Epithelial cell of esophagus (primary cell): ENCODE measurements around the gene TSPAN3.

ENCODE experiments used
- DNase-seq: peaks from one replicate; pipeline ENCODE4 v3.0.0; 2010; ENCODE audit warnings: low read depth
- H3K4me3 ChIP-seq: 2 replicates; pipeline ENCODE4 v1.5.1; 2011; ENCODE audit warnings: mild to moderate bottlenecking, low read length, control low read depth
- CTCF ChIP-seq: IDR thresholded peaks from 2 replicates; pipeline ENCODE4 v1.5.1; 2011; ENCODE audit warnings: low read depth, mild to moderate bottlenecking, low read length, control low read depth, inconsistent platforms; ENCODE audit not compliant: insufficient read depth; ENCODE audit errors: missing control alignments

Gene TSPAN3

DNA sequence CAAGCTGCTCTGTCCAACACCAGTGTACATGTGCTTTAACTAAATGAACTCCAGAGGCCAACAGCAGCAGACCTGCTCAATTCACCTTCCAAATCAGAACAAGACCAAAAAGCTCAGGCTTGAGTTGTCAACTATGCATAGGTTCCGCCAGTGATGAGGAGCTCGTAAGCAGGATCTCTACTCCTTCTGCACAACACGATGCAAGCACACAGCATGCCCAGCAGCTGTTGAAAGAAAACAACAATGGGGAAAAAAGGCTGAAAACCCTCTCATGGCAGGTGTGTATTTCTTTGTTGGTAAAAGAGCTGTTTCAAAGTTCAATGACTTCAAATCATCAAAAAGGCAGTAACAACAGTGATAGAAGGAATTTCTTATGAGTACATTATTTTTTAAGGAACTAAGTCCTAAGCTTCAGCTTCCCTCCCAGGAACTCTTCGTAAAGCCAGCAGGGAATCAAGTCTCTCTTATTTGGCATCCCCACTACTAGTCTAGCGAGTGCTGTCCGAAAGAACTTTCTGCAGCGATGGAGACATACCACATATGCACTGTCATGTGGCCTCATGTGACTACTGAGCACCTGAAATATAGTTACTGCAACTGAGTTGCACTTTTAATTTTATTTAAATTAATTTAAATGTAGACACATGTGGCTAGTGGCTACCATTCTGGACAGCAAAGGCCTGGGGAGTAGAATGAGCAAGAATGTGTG lies 24.1 kb downstream of the TSPAN3 start:
- TF ChIP-seq CTCF = no peak
- DNase-seq = no peak
- no peak overlapping the region for H3K4me3 ChIP-seq

DNA sequence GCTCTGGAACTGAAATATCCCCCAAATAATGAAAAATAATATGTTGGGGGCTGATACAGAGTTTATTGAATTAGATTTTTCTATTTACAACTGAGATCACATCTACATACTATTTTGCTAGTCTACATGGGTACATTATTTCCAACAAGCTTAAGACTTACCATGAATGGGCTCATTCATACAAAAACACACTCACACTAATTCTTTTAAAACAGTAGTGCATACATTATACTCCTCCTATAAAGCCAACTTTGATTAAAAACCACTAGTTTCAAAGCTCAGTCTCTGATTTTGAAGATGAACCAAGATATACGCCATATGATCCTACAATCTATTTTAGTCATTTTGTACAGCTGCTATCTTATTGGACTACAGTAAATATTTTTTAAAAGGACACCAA lies 24.9 kb downstream of the TSPAN3 start:
- no peak for DNase-seq
- no peak for TF ChIP-seq CTCF
- H3K4me3 ChIP-seq = no peak overlapping the region

DNA sequence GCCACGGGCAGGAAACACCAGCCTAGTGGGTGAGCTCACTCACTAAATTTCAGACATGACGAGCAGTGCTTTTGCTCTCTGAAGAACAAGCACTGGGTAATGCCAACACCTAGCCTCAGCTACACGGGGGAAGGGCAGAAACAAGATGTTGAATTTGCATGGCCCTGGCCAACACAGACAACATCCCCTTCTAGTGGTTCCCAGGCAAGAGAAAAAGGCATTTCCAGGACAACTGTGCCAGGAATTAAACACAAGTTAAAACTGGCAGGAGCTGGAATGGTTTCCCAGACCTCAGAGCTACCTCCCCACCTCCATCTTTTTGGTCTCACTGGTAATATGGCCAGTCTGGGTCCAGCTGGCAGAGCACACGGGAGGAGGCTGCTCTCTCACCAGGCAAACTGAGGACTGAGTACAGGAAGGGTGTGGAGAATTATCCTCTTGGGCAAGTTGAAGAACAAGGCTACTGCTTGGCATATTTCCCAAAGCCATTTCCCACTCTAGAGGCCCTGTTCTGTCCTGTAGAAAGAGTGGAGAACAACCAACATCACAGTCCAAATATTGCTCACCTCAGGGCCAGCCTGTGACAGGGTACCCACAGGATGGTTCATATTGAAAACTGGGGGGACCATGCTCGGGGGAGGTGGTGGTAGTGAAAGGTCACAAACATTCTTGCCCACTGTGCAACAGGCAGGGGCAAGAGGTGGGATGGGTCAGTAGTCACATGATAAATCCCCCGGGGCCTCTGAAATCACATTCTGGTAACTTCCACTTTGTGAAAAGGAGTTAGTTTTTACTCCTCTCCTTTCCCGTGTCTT lies 26.5 kb downstream of the TSPAN3 start:
- no peak overlapping the region for H3K4me3 ChIP-seq
- DNase-seq = no peak
- no peak for TF ChIP-seq CTCF

GRCh38 chr15:77042955-77043920 lies 27.7 kb downstream of the TSPAN3 start:
- no peak for DNase-seq
- no peak for TF ChIP-seq CTCF
- no peak overlapping the region for H3K4me3 ChIP-seq

- H3K4me3 ChIP-seq = no peak overlapping the region
- TF ChIP-seq CTCF = no peak
- DNase-seq = no peak
These were observed 28.5 kb downstream of the TSPAN3 start for GRCh38 chr15:77042245-77042919.

DNA sequence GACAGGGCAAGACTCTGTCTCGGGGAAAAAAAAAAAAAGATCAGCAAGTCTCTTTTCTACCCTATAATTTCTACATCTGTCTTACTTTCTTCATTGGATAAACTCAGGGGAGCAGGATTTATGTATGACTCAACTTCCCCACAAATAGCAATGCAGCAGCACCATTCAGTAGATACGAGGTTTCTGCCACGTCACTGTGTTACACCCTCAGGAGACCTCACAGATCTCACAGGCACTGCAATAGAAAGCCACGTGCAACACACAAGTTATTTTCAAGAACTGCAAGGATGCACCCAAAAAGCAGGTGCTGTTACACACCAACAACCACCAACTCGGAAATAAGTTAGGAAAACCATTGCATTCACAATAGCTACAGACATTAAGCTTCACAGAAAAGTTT lies 30.2 kb downstream of the TSPAN3 start:
- no peak for TF ChIP-seq CTCF
- H3K4me3 ChIP-seq = no peak overlapping the region
- no peak for DNase-seq
